Spinal cord (tissue), 10 donors: ENCODE data around the gene HNF4A. TPM values are rescaled to one million over a fixed set of nuclear protein-coding genes. Genes with fewer than 3 reads are reported as not detected.

ENCODE experiments used
- DNase-seq, 6 donors: peaks; one replicate each; pipeline versions ENCODE4 v3.0.0 to v3.0.0-alpha.2; 2013 to 2015; ENCODE audit warnings: low spot score in 6 of 6, low read depth in 4 of 6
- H3K27ac ChIP-seq: one replicate; pipeline ENCODE4 v1.5.1; 2013; ENCODE audit warnings: low read depth, low read length, control low read depth
- H3K27me3 ChIP-seq: one replicate; pipeline ENCODE4 v1.6.1; 2013; ENCODE audit warnings: low read length; ENCODE audit not compliant: control insufficient read depth, insufficient read depth
- H3K36me3 ChIP-seq: one replicate; pipeline ENCODE4 v1.6.1; 2013; ENCODE audit warnings: low read length; ENCODE audit not compliant: control insufficient read depth, insufficient read depth
- H3K4me1 ChIP-seq: one replicate; pipeline ENCODE4 v1.6.1; 2013; ENCODE audit warnings: low read length; ENCODE audit not compliant: control insufficient read depth, insufficient read depth
- H3K4me3 ChIP-seq: one replicate; pipeline ENCODE4 v1.5.1; 2013; ENCODE audit warnings: low read depth, low read length, control low read depth
- H3K9me3 ChIP-seq: one replicate; pipeline ENCODE4 v1.6.1; 2013; ENCODE audit warnings: low read length; ENCODE audit not compliant: control insufficient read depth, insufficient read depth
- WGBS: methylation state at CpG from one replicate; pipeline ENCODE4 v1.1.5; 2013; ENCODE audit warnings: missing lambda C conversion rate; ENCODE audit not compliant: insufficient coverage; 5-methylcytosine and 5-hydroxymethylcytosine counted together
- polyA plus RNA-seq, 2 donors: library from polyadenylated mRNA; unstranded; fragments of 120-200 nt; gene quantifications; one replicate each; pipeline ENCODE4 v1.2.1, GENCODE V29; 2013; ENCODE audit not compliant: insufficient read length in 2 of 2
- total RNA-seq, 2 donors: library from RNA; depleted of rRNA in 1 of 2; stranded (reverse); fragments of 120-200 nt in 1 of 2; fragments of >200 nt in 1 of 2; gene quantifications; one replicate each; pipeline versions ENCODE4 v1.2.3 to v1.2.4, GENCODE V29; 2013 to 2014
- donor health status: healthy.

The HNF4A gene
- total and polyA plus RNA-seq, 4 donors, result 0.21 to 0.29 (median 0.22) TPM; not detected in 1

GRCh38 chr20:44419131-44419844 lies 63.8 kb downstream of the HNF4A start:
- Histone ChIP-seq H3K9me3 (no peaks in the 10 kb centered on the region), H3K4me1 (no peaks in the 10 kb centered on the region), H3K27me3 (no peaks in the 10 kb centered on the region), H3K36me3 (no peaks in the 10 kb centered on the region), H3K4me3 (no peak overlapping the region), H3K27ac (no peak overlapping the region)
- 83% methylated on average over 9 of the region's 13 CpGs for WGBS
- DNase-seq, result no peak

DNA sequence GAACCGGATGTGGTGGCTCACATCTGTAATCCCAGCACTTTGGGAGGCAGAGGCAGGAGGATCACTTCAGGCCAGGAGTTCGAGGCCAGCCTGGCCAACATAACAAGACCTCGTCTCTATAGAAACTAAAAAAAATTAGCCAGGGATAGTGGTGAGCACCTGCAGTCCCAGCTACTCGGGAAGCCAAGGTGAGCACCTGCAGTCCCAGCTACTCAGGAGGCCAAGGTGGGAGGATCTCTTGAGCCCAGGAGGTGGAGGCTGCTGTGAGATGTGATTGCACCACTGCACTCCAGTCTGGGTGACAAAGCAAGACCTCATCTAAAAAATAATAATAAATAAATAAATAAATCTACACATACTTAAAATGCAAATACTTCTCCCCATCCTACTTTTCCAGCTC lies 65.0 kb downstream of the HNF4A start:
- Histone ChIP-seq H3K4me1 (no peaks in the 10 kb centered on the region), H3K27ac (no peak overlapping the region), H3K4me3 (no peak overlapping the region), H3K27me3 (no peaks in the 10 kb centered on the region), H3K36me3 (no peaks in the 10 kb centered on the region), H3K9me3 (no peaks in the 10 kb centered on the region)
- WGBS, result 85% methylated on average over 2 of the region's 4 CpGs
- no peak for DNase-seq

GRCh38 chr20:44422083-44422482 lies 66.6 kb downstream of the HNF4A start:
- no peaks in the 10 kb centered on the region for H3K36me3 ChIP-seq
- no peaks in the 10 kb centered on the region for H3K4me1 ChIP-seq
- H3K4me3 ChIP-seq, result no peak overlapping the region
- 77% methylated on average over 2 of the region's 3 CpGs for WGBS
- no peak for DNase-seq
- no peaks in the 10 kb centered on the region for H3K27me3 ChIP-seq
- no peak overlapping the region for H3K27ac ChIP-seq
- no peaks in the 10 kb centered on the region for H3K9me3 ChIP-seq

- DNase-seq, result no peak
- Histone ChIP-seq H3K4me3 (no peak overlapping the region), H3K9me3 (no peaks in the 10 kb centered on the region), H3K4me1 (no peaks in the 10 kb centered on the region), H3K27ac (no peak overlapping the region), H3K27me3 (no peaks in the 10 kb centered on the region), H3K36me3 (no peaks in the 10 kb centered on the region)
- whole genome bisulfite sequencing, result 39% methylated on average over 3 of the region's 5 CpGs
These were observed 68.0 kb downstream of the HNF4A start for GRCh38 chr20:44423480-44423879.

- DNase-seq, result no peak
- no peak overlapping the region for H3K4me3 ChIP-seq
- H3K36me3 ChIP-seq, result no peaks in the 10 kb centered on the region
- no peaks in the 10 kb centered on the region for H3K27me3 ChIP-seq
- H3K27ac ChIP-seq, result no peak overlapping the region
- H3K9me3 ChIP-seq, result no peaks in the 10 kb centered on the region
- no peaks in the 10 kb centered on the region for H3K4me1 ChIP-seq
- 84% methylated on average over 14 of the region's 14 CpGs for WGBS
These were observed 68.6 kb downstream of the HNF4A start for GRCh38 chr20:44424039-44424495.

- Histone ChIP-seq H3K27ac (no peak overlapping the region), H3K4me3 (no peak overlapping the region), H3K36me3 (no peaks in the 10 kb centered on the region), H3K9me3 (no peaks in the 10 kb centered on the region), H3K4me1 (no peaks in the 10 kb centered on the region), H3K27me3 (no peaks in the 10 kb centered on the region)
- 93% methylated on average over 2 of the region's 2 CpGs for WGBS
- DNase-seq, result no peak
These were observed 70.4 kb downstream of the HNF4A start for GRCh38 chr20:44425923-44426322.

DNA sequence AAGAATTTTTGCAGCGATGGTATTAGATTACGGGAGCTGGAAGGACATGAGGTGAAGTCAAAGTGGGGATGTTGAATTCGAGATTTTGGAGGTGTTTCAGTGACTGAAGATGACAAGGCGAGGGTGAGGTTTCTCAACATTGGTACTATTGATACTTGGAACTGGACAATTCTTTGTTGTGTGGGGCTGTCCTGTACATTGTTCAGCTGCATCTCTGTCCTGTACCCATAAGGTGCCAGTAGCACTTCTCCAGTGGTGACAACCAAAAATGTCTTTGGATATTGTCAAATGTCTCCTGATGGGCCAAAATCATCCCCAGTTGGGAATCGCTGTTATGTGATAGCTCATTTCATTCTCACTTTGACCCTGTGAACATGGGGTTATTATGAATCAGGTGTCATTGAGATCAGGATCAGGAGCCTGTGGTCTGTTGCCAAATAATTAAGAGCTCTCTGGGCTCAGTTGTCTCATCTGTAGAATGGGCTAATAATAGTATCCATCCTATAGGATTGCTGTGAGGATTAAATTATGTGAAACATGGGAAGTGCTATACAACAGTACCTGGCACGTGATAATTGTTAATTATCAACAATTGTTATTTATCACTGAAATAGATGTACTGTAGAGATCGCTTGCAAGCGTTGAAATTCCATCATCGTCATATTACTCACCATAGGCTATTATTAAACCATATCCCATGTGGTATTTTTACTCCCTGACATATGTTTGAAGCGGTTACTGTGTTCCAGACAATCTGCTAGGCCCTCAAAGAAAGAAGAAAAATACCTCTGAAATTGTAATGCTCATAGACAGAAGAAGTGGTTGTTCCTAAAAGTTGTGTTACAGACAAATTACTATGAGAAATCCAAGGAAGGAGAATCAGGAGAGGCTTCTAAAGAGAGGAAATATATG lies 71.6 kb downstream of the HNF4A start:
- DNase-seq, result no peak

GRCh38 chr20:44427804-44428173 lies 72.3 kb downstream of the HNF4A start:
- no peak for DNase-seq
- Histone ChIP-seq H3K27ac (no peak overlapping the region), H3K4me1 (no peaks in the 10 kb centered on the region), H3K27me3 (no peaks in the 10 kb centered on the region), H3K4me3 (no peak overlapping the region), H3K36me3 (no peaks in the 10 kb centered on the region), H3K9me3 (no peaks in the 10 kb centered on the region)
- WGBS, result 63% methylated on average over 1 of the region's 3 CpGs

More for the DNA sequence above, 71.6 kb downstream of the HNF4A start:
- H3K27me3 ChIP-seq, result no peaks in the 10 kb centered on the region
- no peaks in the 10 kb centered on the region for H3K9me3 ChIP-seq
- H3K27ac ChIP-seq, result no peak overlapping the region
- no peak overlapping the region for H3K4me3 ChIP-seq
- WGBS, result 92% methylated on average over 4 of the region's 10 CpGs
- H3K4me1 ChIP-seq, result no peaks in the 10 kb centered on the region
- H3K36me3 ChIP-seq, result no peaks in the 10 kb centered on the region

DNA sequence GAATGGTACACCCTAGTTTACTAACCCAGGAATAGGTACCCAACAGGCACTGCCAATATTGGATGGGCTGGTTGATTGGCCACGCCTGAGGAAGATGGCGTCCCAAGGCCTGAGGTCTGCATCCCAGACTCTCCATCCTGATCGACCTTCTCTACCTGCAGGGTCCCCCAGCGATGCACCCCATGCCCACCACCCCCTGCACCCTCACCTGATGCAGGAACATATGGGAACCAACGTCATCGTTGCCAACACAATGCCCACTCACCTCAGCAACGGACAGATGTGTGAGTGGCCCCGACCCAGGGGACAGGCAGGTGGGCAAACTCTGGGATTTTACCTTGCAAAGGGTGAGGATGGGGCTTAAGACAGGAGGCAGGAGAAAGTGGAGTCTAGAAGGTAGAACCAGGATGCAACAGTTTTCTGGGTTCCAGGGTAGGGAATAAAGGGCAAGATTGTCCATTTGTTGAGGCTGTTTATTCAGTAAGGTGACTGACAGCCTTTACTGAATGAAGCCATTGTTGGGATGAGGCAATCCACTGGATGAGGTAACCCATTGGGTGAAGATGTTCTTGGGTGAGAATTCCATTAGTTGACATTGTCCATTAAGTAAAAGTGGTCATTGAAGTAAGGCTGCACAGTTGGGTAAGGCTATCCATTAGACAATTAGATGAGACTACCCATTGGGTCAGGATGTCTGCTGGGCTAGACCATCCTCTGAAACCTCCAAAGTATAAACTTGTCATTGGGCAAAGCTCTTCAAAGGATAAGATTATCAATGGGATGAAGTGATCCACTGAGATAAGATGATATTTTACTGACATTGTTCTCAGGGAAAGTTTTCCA lies 72.9 kb downstream of the HNF4A start:
- Histone ChIP-seq H3K36me3 (no peaks in the 10 kb centered on the region), H3K4me3 (no peak overlapping the region), H3K9me3 (no peaks in the 10 kb centered on the region), H3K27ac (no peak overlapping the region), H3K27me3 (no peaks in the 10 kb centered on the region), H3K4me1 (no peaks in the 10 kb centered on the region)
- 78% methylated on average over 6 of the region's 8 CpGs for WGBS
- no peak for DNase-seq
